ENCODE data around the gene HDAC4. TPM values are rescaled to one million over a fixed set of nuclear protein-coding genes. Genes with fewer than 3 reads are reported as not detected.

Gene HDAC4
- total RNA-seq, 1 donor from 2014 or later = 76.6 TPM

- Histone ChIP-seq H3K9me3 (no peaks in the 10 kb centered on the region), H3K27ac (no peak overlapping the region), H3K36me3 (no peaks in the 10 kb centered on the region), H3K4me1 (no peaks in the 10 kb centered on the region), H3K27me3 (no peaks in the 10 kb centered on the region), H3K4me3 (no peak overlapping the region)
- TF ChIP-seq POLR2A (IDR thresholded peaks at IDR 0.05) (no peak), POLR2AphosphoS5 (IDR thresholded peaks at IDR 0.05; ENCODE audit: insufficient read depth in 1 of 2, low read depth in 1 of 2) (no peak), CTCF (IDR thresholded peaks at IDR 0.05) (no peak)
- intact Hi-C loops (cut with DNase I) = no loop called here
- no peak for DNase-seq (ENCODE audit: extremely low spot score in 2 of 2)
These were observed 24.8 kb upstream of the HDAC4 start for GRCh38 chr2:239425631-239426030.

GRCh38 chr2:239424337-239425045, 23.7 kb upstream of the HDAC4 start:
- Histone ChIP-seq H3K36me3 (no peaks in the 10 kb centered on the region), H3K9me3 (no peaks in the 10 kb centered on the region), H3K4me1 (no peaks in the 10 kb centered on the region), H3K4me3 (no peak overlapping the region), H3K27ac (no peak overlapping the region), H3K27me3 (no peaks in the 10 kb centered on the region)
- intact Hi-C loops (cut with DNase I) = no loop called here
- TF ChIP-seq POLR2A (IDR thresholded peaks at IDR 0.05) = no peak
- TF ChIP-seq CTCF (IDR thresholded peaks at IDR 0.05) = no peak
- no peak for TF ChIP-seq POLR2AphosphoS5 (IDR thresholded peaks at IDR 0.05; ENCODE audit: insufficient read depth in 1 of 2, low read depth in 1 of 2)
- no peak for DNase-seq (ENCODE audit: extremely low spot score in 2 of 2)

GRCh38 chr2:239423551-239423950, 22.7 kb upstream of the HDAC4 start:
- no peak for TF ChIP-seq CTCF (IDR thresholded peaks at IDR 0.05)
- no peak for TF ChIP-seq POLR2AphosphoS5 (IDR thresholded peaks at IDR 0.05; ENCODE audit: insufficient read depth in 1 of 2, low read depth in 1 of 2)
- no peak for TF ChIP-seq POLR2A (IDR thresholded peaks at IDR 0.05)
- intact Hi-C loops (cut with DNase I) = no loop called here
- no peaks in the 10 kb centered on the region for H3K36me3 ChIP-seq
- DNase-seq (ENCODE audit: extremely low spot score in 2 of 2) = no peak
- no peaks in the 10 kb centered on the region for H3K9me3 ChIP-seq
- H3K27me3 ChIP-seq = no peaks in the 10 kb centered on the region
- H3K27ac ChIP-seq = no peak overlapping the region
- no peaks in the 10 kb centered on the region for H3K4me1 ChIP-seq
- no peak overlapping the region for H3K4me3 ChIP-seq

GRCh38 chr2:239421851-239422250, 21.0 kb upstream of the HDAC4 start:
- TF ChIP-seq POLR2AphosphoS5 (IDR thresholded peaks at IDR 0.05; ENCODE audit: insufficient read depth in 1 of 2, low read depth in 1 of 2) = no peak
- no peak for TF ChIP-seq POLR2A (IDR thresholded peaks at IDR 0.05)
- no peak for TF ChIP-seq CTCF (IDR thresholded peaks at IDR 0.05)
- H3K4me3 ChIP-seq = no peak overlapping the region
- H3K4me1 ChIP-seq = no peaks in the 10 kb centered on the region
- no peaks in the 10 kb centered on the region for H3K27me3 ChIP-seq
- H3K27ac ChIP-seq = no peak overlapping the region
- DNase-seq (ENCODE audit: extremely low spot score in 2 of 2) = no peak
- no peaks in the 10 kb centered on the region for H3K36me3 ChIP-seq
- no peaks in the 10 kb centered on the region for H3K9me3 ChIP-seq
- intact Hi-C loops (cut with DNase I) = no loop called here

- no peak for TF ChIP-seq CTCF (IDR thresholded peaks at IDR 0.05)
- TF ChIP-seq POLR2A (IDR thresholded peaks at IDR 0.05) = no peak
- no peak for TF ChIP-seq POLR2AphosphoS5 (IDR thresholded peaks at IDR 0.05; ENCODE audit: insufficient read depth in 1 of 2, low read depth in 1 of 2)
- Histone ChIP-seq H3K4me1 (no peaks in the 10 kb centered on the region), H3K9me3 (no peaks in the 10 kb centered on the region), H3K4me3 (no peak overlapping the region), H3K36me3 (no peaks in the 10 kb centered on the region), H3K27ac (no peak overlapping the region), H3K27me3 (no peaks in the 10 kb centered on the region)
- intact Hi-C loops (cut with DNase I) = no loop called here
- no peak for DNase-seq (ENCODE audit: extremely low spot score in 2 of 2)
These were observed 19.3 kb upstream of the HDAC4 start for GRCh38 chr2:239420082-239420481.
